IPS-20b (cell line): Measurements from ENCODE around the gene KCNA2.

Source experiments
- H3K27ac ChIP-seq: one replicate; pipeline ENCODE4 v1.5.1; 2013; ENCODE audit warnings: low read length
- H3K27me3 ChIP-seq: 2 replicates; pipeline ENCODE4 v1.6.1; 2013; ENCODE audit warnings: mild to moderate bottlenecking, low read length, inconsistent platforms; ENCODE audit not compliant: insufficient read depth
- H3K36me3 ChIP-seq: 2 replicates; pipeline ENCODE4 v1.6.1; 2013; ENCODE audit warnings: low read depth, mild to moderate bottlenecking, inconsistent platforms, low read length, moderate library complexity; ENCODE audit not compliant: insufficient read depth
- H3K4me1 ChIP-seq: 2 replicates; pipeline ENCODE4 v1.6.1; 2013; ENCODE audit warnings: mild to moderate bottlenecking, control low read depth, inconsistent platforms, low read length, moderate library complexity; ENCODE audit not compliant: insufficient read depth
- H3K4me3 ChIP-seq: 2 replicates; pipeline ENCODE4 v1.5.1; 2013; ENCODE audit warnings: mild to moderate bottlenecking, low read length, inconsistent platforms
- H3K9ac ChIP-seq: 2 replicates; pipeline ENCODE4 v1.6.1; 2013; ENCODE audit warnings: low read depth, mild to moderate bottlenecking, inconsistent platforms, low read length, moderate library complexity
- H3K9me3 ChIP-seq: 2 replicates; pipeline ENCODE4 v1.6.1; 2013; ENCODE audit warnings: mild to moderate bottlenecking, low read depth, low read length, inconsistent platforms; ENCODE audit not compliant: insufficient read depth

KCNA2 gene

GRCh38 chr1:110556471-110556807, 49.7 kb downstream of the KCNA2 start:
- no peak overlapping the region for H3K27ac ChIP-seq
- H3K4me1 ChIP-seq, result no peaks in the 10 kb centered on the region
- H3K9me3 ChIP-seq, result no peaks in the 10 kb centered on the region
- no peaks in the 10 kb centered on the region for H3K36me3 ChIP-seq
- no peak overlapping the region for H3K9ac ChIP-seq
- H3K4me3 ChIP-seq, result no peak overlapping the region
- peaks cover 74% of the 10 kb centered on the region for H3K27me3 ChIP-seq

- no peak overlapping the region for H3K9ac ChIP-seq
- no peak overlapping the region for H3K27ac ChIP-seq
- H3K9me3 ChIP-seq, result no peaks in the 10 kb centered on the region
- H3K36me3 ChIP-seq, result no peaks in the 10 kb centered on the region
- H3K4me3 ChIP-seq, result peak overlapping the region; percentile 64
- peaks cover 74% of the 10 kb centered on the region for H3K27me3 ChIP-seq
- H3K4me1 ChIP-seq, result no peaks in the 10 kb centered on the region
Measured at GRCh38 chr1:110555807-110556470, 50.2 kb downstream of the KCNA2 start.

DNA sequence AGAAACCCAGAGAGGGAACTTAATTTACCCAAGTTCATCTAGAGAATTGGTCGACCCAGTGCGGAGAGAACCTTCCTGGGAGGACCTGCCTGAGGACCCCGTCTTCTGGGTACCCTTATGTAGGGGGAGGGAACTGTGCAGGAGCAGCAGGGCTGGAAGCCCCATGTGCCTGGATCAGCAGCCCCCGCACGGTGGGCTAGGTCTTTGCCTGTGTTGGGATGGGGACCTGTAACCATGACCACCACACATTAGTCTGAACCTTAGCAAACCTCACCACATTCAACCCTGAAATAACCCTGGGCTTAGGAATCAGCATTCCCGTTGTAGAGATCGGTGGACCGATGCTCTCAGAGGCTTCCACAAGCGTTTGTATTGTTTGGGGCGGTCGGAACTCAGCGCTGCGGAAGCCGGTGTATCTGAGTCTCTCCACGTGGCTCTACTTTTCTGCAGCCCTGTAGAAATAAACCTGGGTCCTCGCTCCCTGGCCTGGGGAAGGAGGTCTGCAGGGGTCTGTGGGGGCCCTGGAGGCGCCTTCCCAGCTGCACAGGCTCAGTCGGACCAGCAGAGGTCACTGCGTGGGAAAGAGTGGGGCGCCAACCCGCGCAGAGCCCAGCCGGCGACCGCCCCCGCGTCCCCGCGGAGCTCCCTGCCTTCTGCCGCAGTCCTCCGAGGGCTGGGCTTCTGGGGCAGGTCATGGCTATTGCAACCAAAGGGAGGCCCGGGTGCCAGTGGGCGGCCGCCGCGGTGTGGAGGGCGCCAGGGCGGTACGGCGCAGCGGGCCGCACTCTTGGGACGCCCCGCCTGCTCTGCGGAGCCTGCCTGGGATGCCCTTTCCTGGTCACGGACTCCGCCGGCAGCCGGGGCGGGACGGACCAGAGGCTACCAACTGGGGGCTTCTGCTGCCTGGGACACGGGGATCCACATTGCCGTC, 51.0 kb downstream of the KCNA2 start:
- Histone ChIP-seq H3K27ac (no peak overlapping the region), H3K27me3 (peaks cover 75% of the 10 kb centered on the region), H3K4me1 (no peaks in the 10 kb centered on the region), H3K9ac (no peak overlapping the region), H3K4me3 (peak overlapping the region; percentile 64), H3K9me3 (no peaks in the 10 kb centered on the region), H3K36me3 (no peaks in the 10 kb centered on the region)

- Histone ChIP-seq H3K9ac (no peak overlapping the region), H3K9me3 (no peaks in the 10 kb centered on the region), H3K36me3 (no peaks in the 10 kb centered on the region), H3K27me3 (peaks cover 50% of the 10 kb centered on the region), H3K27ac (no peak overlapping the region), H3K4me1 (no peaks in the 10 kb centered on the region), H3K4me3 (no peak overlapping the region)
Measured at GRCh38 chr1:110551278-110551809, 54.8 kb downstream of the KCNA2 start.

DNA sequence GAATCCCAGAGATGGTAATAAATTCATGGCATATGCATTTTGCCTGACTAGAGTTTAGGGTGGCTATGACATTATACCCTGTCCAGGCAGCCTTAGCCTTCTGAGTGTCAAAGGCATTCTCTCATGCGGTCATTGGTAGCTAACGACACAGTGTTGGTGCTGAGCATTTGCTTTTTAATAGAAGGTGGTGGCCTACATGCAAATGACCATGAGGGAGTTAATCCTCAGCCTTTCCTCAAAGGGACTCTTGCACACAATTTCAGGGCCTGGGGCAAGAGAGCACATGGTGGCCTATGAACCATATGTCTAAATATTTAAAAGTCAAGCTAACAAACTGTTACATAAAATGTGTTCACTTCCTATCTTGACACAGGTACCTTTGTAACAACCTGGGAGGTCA, 56.3 kb downstream of the KCNA2 start:
- no peaks in the 10 kb centered on the region for H3K36me3 ChIP-seq
- H3K4me1 ChIP-seq, result no peaks in the 10 kb centered on the region
- H3K27ac ChIP-seq, result no peak overlapping the region
- H3K27me3 ChIP-seq, result peaks cover 41% of the 10 kb centered on the region
- no peak overlapping the region for H3K4me3 ChIP-seq
- H3K9ac ChIP-seq, result no peak overlapping the region
- H3K9me3 ChIP-seq, result no peaks in the 10 kb centered on the region

GRCh38 chr1:110548381-110548780, 57.8 kb downstream of the KCNA2 start:
- no peak overlapping the region for H3K9ac ChIP-seq
- no peak overlapping the region for H3K4me3 ChIP-seq

DNA sequence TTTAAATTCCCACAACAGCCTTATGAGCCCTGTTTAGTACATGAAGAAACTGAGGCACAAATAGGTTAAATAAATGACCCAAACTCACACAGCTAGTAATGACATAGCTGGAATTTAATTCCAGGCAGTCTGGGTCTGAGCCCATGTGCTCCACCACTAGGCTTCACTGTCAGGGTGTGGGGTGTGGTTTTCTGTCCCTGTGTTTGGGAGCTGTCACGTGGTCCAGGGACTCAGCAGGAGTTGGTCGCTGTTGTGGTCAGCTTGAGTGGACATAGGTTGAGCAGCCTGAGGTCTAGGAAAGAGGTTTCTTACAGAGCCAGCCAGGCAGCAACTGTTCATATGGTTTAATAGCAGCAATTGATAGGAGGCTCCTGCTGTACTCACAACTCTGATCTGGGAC, 59.1 kb downstream of the KCNA2 start:
- no peaks in the 10 kb centered on the region for H3K9me3 ChIP-seq
- no peaks in the 10 kb centered on the region for H3K4me1 ChIP-seq
- H3K27ac ChIP-seq, result no peak overlapping the region
- H3K36me3 ChIP-seq, result no peaks in the 10 kb centered on the region
- H3K4me3 ChIP-seq, result no peak overlapping the region
- no peak overlapping the region for H3K9ac ChIP-seq
- peaks cover 29% of the 10 kb centered on the region for H3K27me3 ChIP-seq

More at GRCh38 chr1:110548381-110548780, 57.8 kb downstream of the KCNA2 start:
- Histone ChIP-seq H3K36me3 (no peaks in the 10 kb centered on the region), H3K27me3 (peaks cover 43% of the 10 kb centered on the region), H3K4me1 (no peaks in the 10 kb centered on the region), H3K27ac (no peak overlapping the region), H3K9me3 (no peaks in the 10 kb centered on the region)

- Histone ChIP-seq H3K4me1 (no peaks in the 10 kb centered on the region), H3K36me3 (no peaks in the 10 kb centered on the region), H3K9me3 (no peaks in the 10 kb centered on the region), H3K9ac (no peak overlapping the region), H3K4me3 (no peak overlapping the region), H3K27ac (no peak overlapping the region), H3K27me3 (peaks cover 26% of the 10 kb centered on the region; the same call in 1 of the 2 replicates)
Measured at GRCh38 chr1:110545492-110545891, 60.7 kb downstream of the KCNA2 start.

GRCh38 chr1:110544753-110545152, 61.4 kb downstream of the KCNA2 start:
- no peak overlapping the region for H3K4me3 ChIP-seq
- H3K9ac ChIP-seq, result no peak overlapping the region
- no peak overlapping the region for H3K27ac ChIP-seq
- peaks cover 25% of the 10 kb centered on the region; the same call in 1 of the 2 replicates for H3K27me3 ChIP-seq
- no peaks in the 10 kb centered on the region for H3K36me3 ChIP-seq
- H3K9me3 ChIP-seq, result no peaks in the 10 kb centered on the region
- no peaks in the 10 kb centered on the region for H3K4me1 ChIP-seq
